Prostate gland (tissue), 2 donors: Measurements from ENCODE around the gene TNP2. TPM values are rescaled to one million over a fixed set of nuclear protein-coding genes. Genes with fewer than 3 reads are reported as not detected.

ENCODE experiments used
- DNase-seq: peaks from one replicate; pipeline ENCODE4 v3.0.0-alpha.2; 2019; ENCODE audit warnings: low spot score
- H3K27ac ChIP-seq, 2 donors: fragments of 200-600 bp; sonication (generic); 2 replicates each; pipeline ENCODE4 v1.5.1; 2017 to 2019
- H3K27me3 ChIP-seq: fragments of 200-600 bp; sonication (generic); replicated peaks from 2 replicates; pipeline ENCODE4 v1.5.1; 2019; ENCODE audit not compliant: insufficient read depth
- H3K36me3 ChIP-seq, 2 donors: fragments of 200-600 bp; sonication (generic); 1 replicate in 1 of 2; 2 replicates in 1 of 2; pipeline versions ENCODE4 v1.5.1 to v1.8.1; 2017 to 2019
- H3K4me1 ChIP-seq: fragments of 200-600 bp; sonication (generic); replicated peaks from 2 replicates; pipeline ENCODE4 v1.5.1; 2019
- H3K4me3 ChIP-seq, 2 donors: fragments of 200-600 bp; sonication (generic); 2 replicates each; pipeline ENCODE4 v1.5.1; 2017 to 2019
- H3K9me3 ChIP-seq: fragments of 200-600 bp; sonication (generic); 2 replicates; pipeline ENCODE4 v1.5.1; 2017
- POLR2A ChIP-seq: fragments of 450-650 bp; IDR thresholded peaks from one replicate; pipeline ENCODE4 v1.6.1; 2016; ENCODE audit warnings: antibody characterized with exemption, mild to moderate bottlenecking
- POLR2AphosphoS5 ChIP-seq: sonication (generic); formaldehyde crosslinking; IDR thresholded peaks from one replicate; pipeline ENCODE4 v1.6.1; 2017; ENCODE audit warnings: antibody characterized with exemption
- WGBS: methylation state at CpG from one replicate; pipeline ENCODE4 v1.1.5; 2018; 5-methylcytosine and 5-hydroxymethylcytosine counted together
- intact Hi-C: fragments of 100-400 bp; cut with DNase I; formaldehyde crosslinking; loops from one replicate; pipeline ENCODE4 v1.14.2; 2022
- total RNA-seq, 2 donors: library from RNA; depleted of rRNA; stranded (reverse); fragments of >200 nt; gene quantifications; one replicate each; pipeline ENCODE4 v1.1.0, GENCODE V29; 2016
- TF ChIP-seq, protein P1 (sequence below), 4 experiments: fragments of 200-600 bp in 2 of 4; fragments of 450-650 bp in 2 of 4; sonication (generic) in 2 of 4; IDR thresholded peaks; 1 replicate in 3 of 4; 2 replicates in 1 of 4; pipeline ENCODE4 v1.5.1; 2016 to 2019; ENCODE audit warnings: antibody characterized with exemption in 4 of 4, mild to moderate bottlenecking in 2 of 4, moderate library complexity in 2 of 4

The TNP2 gene
- total RNA-seq, 2 donors from 2014 or later, result not detected

DNA sequence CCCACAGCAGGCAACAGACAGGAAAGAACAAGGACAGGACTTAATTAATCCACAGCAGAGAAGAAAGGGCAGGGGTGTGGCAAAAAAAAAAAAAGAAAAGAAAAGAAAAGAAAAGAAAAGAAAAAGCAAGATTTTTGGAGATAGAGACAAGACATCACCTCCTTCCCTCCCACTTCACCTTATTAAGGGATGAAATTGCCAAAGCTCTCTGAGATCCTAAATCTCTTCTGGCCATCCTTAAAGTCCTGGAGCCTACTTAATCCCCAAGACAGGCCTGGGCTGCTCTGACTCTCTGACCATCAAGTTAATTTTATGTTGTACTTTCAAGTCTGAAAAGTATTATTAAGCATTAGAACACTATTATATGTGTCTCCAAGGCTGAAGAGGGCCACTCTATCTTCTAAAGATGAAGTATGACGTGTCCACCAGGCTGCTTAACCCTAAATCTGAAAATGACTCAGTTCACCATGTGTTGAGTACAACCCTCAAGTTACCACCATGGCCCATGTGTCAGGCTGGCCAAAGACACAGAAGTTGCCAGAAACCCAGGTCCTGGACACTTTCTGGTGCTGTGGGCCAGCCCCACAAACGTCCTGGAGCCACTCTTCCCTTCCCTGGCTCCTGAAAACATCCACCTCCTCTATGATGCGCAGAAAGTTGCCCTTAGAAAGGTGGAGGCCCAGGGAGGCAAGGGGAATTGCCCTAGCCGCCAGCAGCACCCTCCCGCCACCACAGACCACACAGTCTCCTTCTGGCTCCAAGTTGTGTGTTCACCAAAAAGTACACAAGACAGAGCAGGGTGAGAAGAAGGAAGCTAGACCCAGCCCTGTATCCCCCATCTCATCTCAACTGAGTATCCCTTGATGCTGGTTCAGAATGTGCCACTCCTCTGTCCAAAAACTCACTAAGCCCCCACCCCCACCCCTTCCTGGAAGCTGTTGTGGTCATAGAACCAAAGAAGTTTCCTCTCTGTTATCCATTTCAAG lies 15.8 kb downstream of the TNP2 start:
- H3K4me3 ChIP-seq, result no peak overlapping the region
- 68% methylated on average over 5 of the region's 5 CpGs for whole genome bisulfite sequencing
- no peaks in the 10 kb centered on the region for H3K27me3 ChIP-seq
- no peaks in the 10 kb centered on the region for H3K36me3 ChIP-seq
- no peak overlapping the region for H3K27ac ChIP-seq
- TF ChIP-seq, protein P1, sequence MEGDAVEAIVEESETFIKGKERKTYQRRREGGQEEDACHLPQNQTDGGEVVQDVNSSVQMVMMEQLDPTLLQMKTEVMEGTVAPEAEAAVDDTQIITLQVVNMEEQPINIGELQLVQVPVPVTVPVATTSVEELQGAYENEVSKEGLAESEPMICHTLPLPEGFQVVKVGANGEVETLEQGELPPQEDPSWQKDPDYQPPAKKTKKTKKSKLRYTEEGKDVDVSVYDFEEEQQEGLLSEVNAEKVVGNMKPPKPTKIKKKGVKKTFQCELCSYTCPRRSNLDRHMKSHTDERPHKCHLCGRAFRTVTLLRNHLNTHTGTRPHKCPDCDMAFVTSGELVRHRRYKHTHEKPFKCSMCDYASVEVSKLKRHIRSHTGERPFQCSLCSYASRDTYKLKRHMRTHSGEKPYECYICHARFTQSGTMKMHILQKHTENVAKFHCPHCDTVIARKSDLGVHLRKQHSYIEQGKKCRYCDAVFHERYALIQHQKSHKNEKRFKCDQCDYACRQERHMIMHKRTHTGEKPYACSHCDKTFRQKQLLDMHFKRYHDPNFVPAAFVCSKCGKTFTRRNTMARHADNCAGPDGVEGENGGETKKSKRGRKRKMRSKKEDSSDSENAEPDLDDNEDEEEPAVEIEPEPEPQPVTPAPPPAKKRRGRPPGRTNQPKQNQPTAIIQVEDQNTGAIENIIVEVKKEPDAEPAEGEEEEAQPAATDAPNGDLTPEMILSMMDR (IDR thresholded peaks at IDR 0.05), result no peak
- TF ChIP-seq POLR2AphosphoS5 (no peak), POLR2A (no peak)
- DNase-seq, result no peak
- H3K9me3 ChIP-seq, result no peaks in the 10 kb centered on the region
- H3K4me1 ChIP-seq, result no peaks in the 10 kb centered on the region
- intact Hi-C loops, result loop anchor here (10.0 kb wide), 2 partner anchors 119 to 149 kb away; no protein-coding TSS in a partner anchor

DNA sequence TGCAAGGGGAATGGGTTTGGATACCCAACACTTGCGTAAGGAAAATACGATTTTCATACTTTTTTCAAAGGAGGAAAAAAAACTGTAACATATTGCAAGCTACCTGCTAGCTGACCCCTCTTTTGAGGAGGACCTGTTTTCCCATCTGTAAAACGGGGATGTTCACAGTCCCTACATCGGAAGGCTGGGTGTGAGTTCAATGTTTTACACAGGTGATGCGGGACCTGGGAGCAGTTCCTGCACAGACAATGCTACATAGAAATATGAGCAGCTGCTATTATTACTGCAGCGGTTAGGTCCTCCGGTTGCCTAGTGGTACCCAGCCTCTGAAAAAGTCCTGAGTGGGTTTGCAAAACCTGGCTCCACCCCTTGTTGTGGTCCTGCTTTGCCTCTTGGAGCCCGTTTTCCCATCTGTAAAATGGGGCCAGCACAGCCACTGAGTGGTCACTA lies 16.6 kb downstream of the TNP2 start:
- H3K36me3 ChIP-seq, result no peaks in the 10 kb centered on the region
- no peaks in the 10 kb centered on the region for H3K27me3 ChIP-seq
- WGBS, result 84% methylated on average over 8 of the region's 8 CpGs
- no peak overlapping the region for H3K4me3 ChIP-seq
- H3K9me3 ChIP-seq, result no peaks in the 10 kb centered on the region
- H3K27ac ChIP-seq, result no peak overlapping the region
- no peak for DNase-seq
- intact Hi-C loops, result loop anchor here (10.0 kb wide), 2 partner anchors 118 to 148 kb away; no protein-coding TSS in a partner anchor
- TF ChIP-seq POLR2A, result no peak
- TF ChIP-seq, protein P1 (IDR thresholded peaks at IDR 0.05), result no peak
- TF ChIP-seq POLR2AphosphoS5, result no peak
- no peaks in the 10 kb centered on the region for H3K4me1 ChIP-seq

DNA sequence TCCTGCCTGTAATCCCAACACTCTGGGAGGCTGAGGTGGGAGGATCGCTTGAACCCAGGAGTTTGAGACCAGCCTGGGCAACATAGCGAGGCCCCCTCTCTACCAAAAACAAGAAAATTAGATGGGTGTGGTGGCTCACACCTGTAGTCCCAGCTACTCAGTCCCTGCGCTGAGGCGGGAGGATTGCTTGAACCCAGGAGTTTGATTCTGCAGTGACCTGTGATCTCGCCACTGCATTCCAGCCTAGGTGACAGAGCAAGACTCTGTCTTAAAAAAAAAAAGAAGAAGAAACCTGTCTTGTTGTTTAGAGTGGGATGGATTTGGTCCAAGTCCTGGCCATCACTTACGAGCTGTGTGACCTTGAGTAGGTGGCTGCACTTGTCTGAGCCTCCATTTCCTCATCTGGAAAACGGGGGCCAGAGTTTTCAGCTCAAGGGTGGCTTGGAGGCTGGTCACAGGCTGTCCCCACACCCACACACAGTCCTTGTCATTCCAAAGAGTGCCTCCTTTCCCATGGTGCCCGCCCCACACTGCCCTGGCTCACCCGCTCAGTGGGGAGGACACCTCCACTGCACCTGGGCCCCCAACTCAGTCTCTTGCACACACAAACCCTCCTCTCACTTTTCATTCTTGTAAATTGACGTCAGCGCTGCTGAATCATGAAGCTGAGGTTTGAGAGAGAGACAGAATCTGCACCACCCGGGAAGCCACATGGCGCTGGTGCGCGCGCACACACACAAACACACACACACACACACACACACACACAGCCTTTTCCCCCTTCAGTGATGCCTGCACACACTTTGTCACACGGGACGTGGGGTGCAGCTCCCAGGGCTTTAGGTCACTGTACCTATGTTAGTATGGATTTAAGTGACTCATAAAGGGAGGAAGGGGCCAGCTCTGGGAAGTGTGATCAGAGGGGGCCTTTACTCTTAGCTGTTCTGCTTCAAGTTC lies 17.3 kb downstream of the TNP2 start:
- intact Hi-C loops, result loop anchor here (10.0 kb wide), 2 partner anchors 117 to 147 kb away; no protein-coding TSS in a partner anchor
- TF ChIP-seq POLR2A (no peak), POLR2AphosphoS5 (no peak)
- TF ChIP-seq, protein P1 (IDR thresholded peaks at IDR 0.05), result no peak
- H3K36me3 ChIP-seq, result no peaks in the 10 kb centered on the region
- no peak overlapping the region for H3K27ac ChIP-seq
- WGBS, result 74% methylated on average over 18 of the region's 18 CpGs
- no peak for DNase-seq
- no peaks in the 10 kb centered on the region for H3K27me3 ChIP-seq
- H3K9me3 ChIP-seq, result no peaks in the 10 kb centered on the region
- no peaks in the 10 kb centered on the region for H3K4me1 ChIP-seq
- H3K4me3 ChIP-seq, result no peak overlapping the region

DNA sequence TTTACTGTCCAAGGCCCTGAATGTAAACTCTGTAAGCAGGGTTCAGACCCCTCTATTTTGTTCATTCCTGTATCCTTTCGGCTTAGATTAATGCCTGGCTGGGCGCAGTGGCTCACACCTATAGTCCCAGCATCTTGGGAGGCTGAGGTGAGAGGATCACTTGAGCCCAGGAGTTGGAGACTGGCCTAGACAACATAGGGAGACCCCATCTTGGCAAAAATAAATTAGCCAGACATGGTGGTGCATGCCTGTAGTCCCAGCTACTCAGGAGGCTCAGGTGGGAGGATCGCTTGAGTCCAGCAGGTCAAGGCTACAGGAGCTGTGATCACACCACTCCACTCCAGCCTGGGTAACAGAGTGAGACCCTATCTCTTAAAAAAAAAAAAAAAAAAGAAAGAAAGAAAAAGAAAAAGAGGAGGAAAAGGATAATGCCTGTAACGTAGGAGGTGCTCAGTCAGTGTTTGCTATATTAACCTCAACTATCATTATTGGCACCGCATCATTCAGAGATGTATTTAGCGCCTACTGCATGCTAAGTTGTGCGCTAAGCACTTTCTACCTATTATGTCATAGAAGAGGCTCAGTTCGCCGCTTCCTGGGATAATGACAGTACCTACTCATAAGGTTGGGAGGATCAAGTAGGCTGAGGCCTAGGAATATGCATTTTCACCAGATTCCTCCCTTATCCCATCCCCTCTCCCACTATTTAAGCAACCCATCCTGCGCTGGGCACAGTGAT lies 18.2 kb downstream of the TNP2 start:
- no peaks in the 10 kb centered on the region for H3K9me3 ChIP-seq
- H3K27me3 ChIP-seq, result no peaks in the 10 kb centered on the region
- DNase-seq, result no peak
- no peaks in the 10 kb centered on the region for H3K36me3 ChIP-seq
- intact Hi-C loops, result loop anchor here (10.0 kb wide), 2 partner anchors 116 to 146 kb away; no protein-coding TSS in a partner anchor
- no peak overlapping the region for H3K4me3 ChIP-seq
- no peak overlapping the region for H3K27ac ChIP-seq
- H3K4me1 ChIP-seq, result no peaks in the 10 kb centered on the region
- 96% methylated on average over 10 of the region's 10 CpGs for WGBS
- TF ChIP-seq POLR2AphosphoS5 (no peak), POLR2A (no peak)
- TF ChIP-seq, protein P1 (IDR thresholded peaks at IDR 0.05), result no peak
